Measurements from ENCODE around the gene RPRM. TPM values are rescaled to one million over a fixed set of nuclear protein-coding genes. Genes with fewer than 3 reads are reported as not detected.

RPRM gene
- total RNA-seq, 2 experiments from 2014 or later: not detected

GRCh38 chr2:153477636-153478288 lies 800 bp downstream of the RPRM start:
- no peaks in the 10 kb centered on the region for H3K79me2 ChIP-seq (ENCODE audit: insufficient read depth, low read depth, low read length)
- no peak overlapping the region for H3K27ac ChIP-seq (ENCODE audit: low read depth, low read length, poor library complexity, severe bottlenecking)
- H3K4me2 ChIP-seq (ENCODE audit: low read length): no peak overlapping the region
- no peaks in the 10 kb centered on the region for H3K36me3 ChIP-seq (ENCODE audit: insufficient read depth, low read length)
- POLR2A ChIA-PET: no interaction called here
- no peaks in the 10 kb centered on the region for H3K4me1 ChIP-seq (ENCODE audit: insufficient read depth, low read length, poor library complexity, severe bottlenecking)
- intact Hi-C loops (cut with micrococcal nuclease; ENCODE audit: unreplicated experiment): no loop called here
- no peaks in the 10 kb centered on the region for H3K9me2 ChIP-seq (ENCODE audit: insufficient read depth, low read length)
- no peak overlapping the region for H3K4me3 ChIP-seq (ENCODE audit: low read depth, low read length, poor library complexity, severe bottlenecking)
- no peak overlapping the region for H2AFZ ChIP-seq (ENCODE audit: low read length)
- no peak for DNase-seq (ENCODE audit: low spot score)
- H4K20me1 ChIP-seq (ENCODE audit: insufficient read depth, low read length): no peaks in the 10 kb centered on the region
- CTCF ChIA-PET (ENCODE audit: unreplicated experiment): no interaction called here
- BruUV-seq (replicated peaks): no TSS peak
- TF ChIP-seq EZH2phosphoT487 (IDR thresholded peaks at IDR 0.05; ENCODE audit: borderline replicate concordance, low read depth, low read length): no peak
- TF ChIP-seq CTCF (conservative IDR thresholded peaks at IDR 0.05; ENCODE audit: low read length): no peak
- no peaks in the 10 kb centered on the region for H3K9me3 ChIP-seq (ENCODE audit: low read length)

GRCh38 chr2:153476816-153477635 lies 1.5 kb downstream of the RPRM start:
- no peaks in the 10 kb centered on the region for H3K4me1 ChIP-seq (ENCODE audit: insufficient read depth, low read length, poor library complexity, severe bottlenecking)
- no peaks in the 10 kb centered on the region for H3K79me2 ChIP-seq (ENCODE audit: insufficient read depth, low read depth, low read length)
- no peaks in the 10 kb centered on the region for H3K36me3 ChIP-seq (ENCODE audit: insufficient read depth, low read length)
- H4K20me1 ChIP-seq (ENCODE audit: insufficient read depth, low read length): no peaks in the 10 kb centered on the region
- no peak for DNase-seq (ENCODE audit: low spot score)
- POLR2A ChIA-PET: no interaction called here
- H3K9me2 ChIP-seq (ENCODE audit: insufficient read depth, low read length): no peaks in the 10 kb centered on the region
- no peak overlapping the region for H3K4me3 ChIP-seq (ENCODE audit: low read depth, low read length, poor library complexity, severe bottlenecking)
- H2AFZ ChIP-seq (ENCODE audit: low read length): no peak overlapping the region
- H3K4me2 ChIP-seq (ENCODE audit: low read length): no peak overlapping the region
- CTCF ChIA-PET (ENCODE audit: unreplicated experiment): no interaction called here
- intact Hi-C loops (cut with micrococcal nuclease; ENCODE audit: unreplicated experiment): no loop called here
- H3K9me3 ChIP-seq (ENCODE audit: low read length): no peaks in the 10 kb centered on the region
- no TSS peak for BruUV-seq (replicated peaks)
- no peak for TF ChIP-seq EZH2phosphoT487 (IDR thresholded peaks at IDR 0.05; ENCODE audit: borderline replicate concordance, low read depth, low read length)
- no peak for TF ChIP-seq CTCF (conservative IDR thresholded peaks at IDR 0.05; ENCODE audit: low read length)
- no peak overlapping the region for H3K27ac ChIP-seq (ENCODE audit: low read depth, low read length, poor library complexity, severe bottlenecking)

GRCh38 chr2:153476491-153476815 lies 2.1 kb downstream of the RPRM start:
- no peaks in the 10 kb centered on the region for H3K9me2 ChIP-seq (ENCODE audit: insufficient read depth, low read length)
- H4K20me1 ChIP-seq (ENCODE audit: insufficient read depth, low read length): no peaks in the 10 kb centered on the region
- no peak overlapping the region for H3K4me3 ChIP-seq (ENCODE audit: low read depth, low read length, poor library complexity, severe bottlenecking)
- intact Hi-C loops (cut with micrococcal nuclease; ENCODE audit: unreplicated experiment): no loop called here
- H3K36me3 ChIP-seq (ENCODE audit: insufficient read depth, low read length): no peaks in the 10 kb centered on the region
- H3K79me2 ChIP-seq (ENCODE audit: insufficient read depth, low read depth, low read length): no peaks in the 10 kb centered on the region
- no peak overlapping the region for H3K4me2 ChIP-seq (ENCODE audit: low read length)
- no peaks in the 10 kb centered on the region for H3K4me1 ChIP-seq (ENCODE audit: insufficient read depth, low read length, poor library complexity, severe bottlenecking)
- H3K9me3 ChIP-seq (ENCODE audit: low read length): no peaks in the 10 kb centered on the region
- DNase-seq (ENCODE audit: low spot score): no peak
- no TSS peak for BruUV-seq (replicated peaks)
- H2AFZ ChIP-seq (ENCODE audit: low read length): no peak overlapping the region
- TF ChIP-seq CTCF (conservative IDR thresholded peaks at IDR 0.05; ENCODE audit: low read length) (no peak), EZH2phosphoT487 (IDR thresholded peaks at IDR 0.05; ENCODE audit: borderline replicate concordance, low read depth, low read length) (no peak)
- POLR2A ChIA-PET: no interaction called here
- CTCF ChIA-PET (ENCODE audit: unreplicated experiment): no interaction called here
- H3K27ac ChIP-seq (ENCODE audit: low read depth, low read length, poor library complexity, severe bottlenecking): no peak overlapping the region

Data from OCI-LY7 (cell line).